SU-DHL-6 (cell line): ENCODE data around the gene CXorf65.

Experiments
- H2AFZ ChIP-seq: fragments of 200-600 bp; sonication (generic); 2 replicates; pipeline ENCODE4 v1.6.1; 2014; ENCODE audit warnings: low read depth, mild to moderate bottlenecking, moderate library complexity, mixed read lengths, antibody characterized with exemption, low read length; ENCODE audit not compliant: severe bottlenecking
- H3F3A ChIP-seq: fragments of 200-600 bp; shearing (Covaris generic); 2 replicates; pipeline ENCODE4 v1.6.0; 2016; ENCODE audit warnings: antibody characterized with exemption, mild to moderate bottlenecking; ENCODE audit not compliant: insufficient read depth
- H3K27ac ChIP-seq: fragments of 200-600 bp; sonication (generic); 2 replicates; pipeline ENCODE4 v1.5.1; 2016; ENCODE audit warnings: low read depth, mild to moderate bottlenecking, low read length, moderate library complexity, mixed read lengths
- H3K27me3 ChIP-seq: fragments of 200-600 bp; sonication (generic), shearing (Covaris generic); 2 replicates; pipeline ENCODE4 v1.6.0; 2014; ENCODE audit warnings: mild to moderate bottlenecking, low read length
- H3K36me3 ChIP-seq: fragments of 200-600 bp; sonication (generic); 2 replicates; pipeline ENCODE4 v1.6.1; 2014; ENCODE audit warnings: mild to moderate bottlenecking, low read length, mixed read lengths
- H3K4me2 ChIP-seq: fragments of 300-600, 200-600 bp; shearing (Covaris generic), sonication (generic); 2 replicates; pipeline ENCODE4 v1.6.0; 2014; ENCODE audit warnings: low read length, low read depth, mild to moderate bottlenecking; ENCODE audit not compliant: poor library complexity, severe bottlenecking
- H3K4me3 ChIP-seq: fragments of 200-600 bp; sonication (generic); 2 replicates; pipeline ENCODE4 v1.5.1; 2014; ENCODE audit warnings: antibody characterized with exemption, low read length, mild to moderate bottlenecking, mixed read lengths; ENCODE audit not compliant: insufficient read depth, poor library complexity, severe bottlenecking
- H3K79me2 ChIP-seq: fragments of 200-600 bp; sonication (generic); 2 replicates; pipeline ENCODE4 v1.6.1; 2014; ENCODE audit warnings: mild to moderate bottlenecking, low read length, moderate library complexity; ENCODE audit not compliant: insufficient read depth
- H3K9ac ChIP-seq: fragments of 200-600 bp; sonication (generic); 2 replicates; pipeline ENCODE4 v1.7.0; 2014; ENCODE audit warnings: mild to moderate bottlenecking, low read length
- H3K9me2 ChIP-seq: fragments of 200-600 bp; sonication (generic); replicated peaks from 2 replicates; pipeline ENCODE4 v1.6.1; 2014; ENCODE audit warnings: low read length; ENCODE audit not compliant: insufficient read depth
- H3K9me3 ChIP-seq: fragments of 200-600 bp; sonication (generic); 2 replicates; pipeline ENCODE4 v1.6.1; 2014; ENCODE audit warnings: low read length, mixed read lengths; ENCODE audit not compliant: insufficient read depth
- H4K20me1 ChIP-seq: fragments of 200-600 bp; sonication (generic); 2 replicates; pipeline ENCODE4 v1.6.1; 2014; ENCODE audit warnings: low read depth, mild to moderate bottlenecking, antibody characterized with exemption, low read length, moderate library complexity, mixed read lengths
- CTCF ChIP-seq: fragments of 200-600 bp; sonication (generic); IDR thresholded peaks from one replicate; pipeline ENCODE4 v1.5.1; 2017; ENCODE audit warnings: antibody characterized with exemption, mild to moderate bottlenecking, low read length, moderate library complexity; ENCODE audit not compliant: insufficient read depth, poor library complexity, severe bottlenecking
- EZH2phosphoT487 ChIP-seq: fragments of 200-600 bp; sonication (generic), shearing (Covaris generic); conservative IDR thresholded peaks from 2 replicates; pipeline ENCODE4 v1.6.1; 2018; ENCODE audit warnings: mild to moderate bottlenecking, antibody characterized with exemption, low read length, moderate library complexity, mixed read lengths

CXorf65 gene

GRCh38 chrX:71143508-71143907 is 37.0 kb upstream of the CXorf65 start:
- Histone ChIP-seq H3K27ac (no peak overlapping the region), H3K9ac (no peak overlapping the region), H3F3A (no peaks in the 10 kb centered on the region), H3K9me2 (no peaks in the 10 kb centered on the region), H3K36me3 (no peaks in the 10 kb centered on the region), H3K4me3 (no peak overlapping the region), H4K20me1 (no peaks in the 10 kb centered on the region), H3K27me3 (no peaks in the 10 kb centered on the region), H3K9me3 (no peaks in the 10 kb centered on the region), H3K4me2 (no peak overlapping the region), H3K79me2 (no peaks in the 10 kb centered on the region), H2AFZ (no peak overlapping the region)
- no peak for TF ChIP-seq CTCF
- no peak for TF ChIP-seq EZH2phosphoT487

- no peaks in the 10 kb centered on the region for H4K20me1 ChIP-seq
- no peak for TF ChIP-seq CTCF
- no peak for TF ChIP-seq EZH2phosphoT487
- H3K9me3 ChIP-seq, result no peaks in the 10 kb centered on the region
- H3K79me2 ChIP-seq, result no peaks in the 10 kb centered on the region
- H3K27me3 ChIP-seq, result no peaks in the 10 kb centered on the region
- no peak overlapping the region for H3K27ac ChIP-seq
- no peak overlapping the region for H2AFZ ChIP-seq
- H3K9ac ChIP-seq, result no peak overlapping the region
- H3K36me3 ChIP-seq, result no peaks in the 10 kb centered on the region
- H3K9me2 ChIP-seq, result no peaks in the 10 kb centered on the region
- H3K4me3 ChIP-seq, result no peak overlapping the region
- no peak overlapping the region for H3K4me2 ChIP-seq
- H3F3A ChIP-seq, result no peaks in the 10 kb centered on the region
Measured at GRCh38 chrX:71140440-71140839, 33.9 kb upstream of the CXorf65 start.

- H4K20me1 ChIP-seq, result no peaks in the 10 kb centered on the region
- H3K27ac ChIP-seq, result no peak overlapping the region
- H3K9me3 ChIP-seq, result no peaks in the 10 kb centered on the region
- no peaks in the 10 kb centered on the region for H3K27me3 ChIP-seq
- no peak overlapping the region for H3K9ac ChIP-seq
- TF ChIP-seq EZH2phosphoT487 (no peak), CTCF (no peak)
- no peak overlapping the region for H3K4me2 ChIP-seq
- H3K36me3 ChIP-seq, result no peaks in the 10 kb centered on the region
- no peaks in the 10 kb centered on the region for H3F3A ChIP-seq
- no peaks in the 10 kb centered on the region for H3K9me2 ChIP-seq
- H3K79me2 ChIP-seq, result no peaks in the 10 kb centered on the region
- no peak overlapping the region for H3K4me3 ChIP-seq
- no peak overlapping the region for H2AFZ ChIP-seq
Measured at GRCh38 chrX:71131510-71131909, 25.0 kb upstream of the CXorf65 start.
